Fibroblast of mammary gland (primary cell): ENCODE measurements around the gene EXD3.

Experiments used
- DNase-seq: peaks from one replicate; pipeline ENCODE4 v3.0.0-alpha.2; 2010; ENCODE audit warnings: low read depth
- H3K4me3 ChIP-seq: 2 replicates; pipeline ENCODE4 v1.5.1; 2011; ENCODE audit warnings: low read depth, mild to moderate bottlenecking, low read length, moderate library complexity; ENCODE audit not compliant: control insufficient read depth
- CTCF ChIP-seq: conservative IDR thresholded peaks from 2 replicates; pipeline ENCODE4 v1.5.1; 2011; ENCODE audit warnings: low read depth, low read length, inconsistent platforms; ENCODE audit not compliant: control insufficient read depth, insufficient read depth

EXD3 gene

DNA sequence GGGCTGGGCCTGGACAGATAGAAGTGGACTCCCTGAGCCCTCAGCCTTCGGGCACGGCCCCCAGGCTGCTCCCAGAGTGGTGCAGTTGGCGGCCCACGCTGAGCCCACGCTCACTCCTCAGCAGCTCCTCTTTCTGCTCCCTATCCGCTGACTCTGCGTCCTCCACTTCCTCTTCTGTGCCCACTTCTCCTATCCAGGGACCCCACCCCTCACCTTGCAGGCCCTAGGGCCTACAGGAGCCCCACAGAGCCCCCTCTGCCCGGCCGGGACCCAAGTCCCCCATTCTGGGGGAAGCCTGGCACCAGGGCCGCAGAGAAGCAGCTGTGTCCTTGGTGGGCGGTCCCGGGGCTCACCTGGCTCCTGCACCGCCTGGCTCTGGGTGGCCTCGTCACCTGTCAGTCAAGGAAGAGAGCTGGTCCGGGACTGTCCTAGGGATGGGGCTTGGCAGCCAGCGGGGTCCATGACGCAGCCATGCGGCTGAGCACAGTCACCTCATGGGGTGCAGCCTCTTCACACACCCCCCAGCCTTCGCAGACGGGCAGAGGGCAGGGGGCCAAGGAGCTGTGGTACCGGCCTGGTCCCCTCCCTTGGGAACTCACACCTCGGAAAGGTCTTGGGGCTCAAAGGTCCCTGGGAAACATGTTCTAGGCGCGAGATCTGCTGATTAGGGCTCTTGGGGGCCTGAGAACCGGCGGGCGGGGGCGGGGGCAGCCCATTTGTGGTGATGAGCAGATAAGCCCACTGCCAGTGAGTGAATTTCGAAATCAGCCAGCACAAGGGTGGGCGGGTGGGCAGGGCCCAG, 115.5 kb downstream of the EXD3 start:
- no peak for DNase-seq
- H3K4me3 ChIP-seq, result no peak overlapping the region
- TF ChIP-seq CTCF, result no peak

DNA sequence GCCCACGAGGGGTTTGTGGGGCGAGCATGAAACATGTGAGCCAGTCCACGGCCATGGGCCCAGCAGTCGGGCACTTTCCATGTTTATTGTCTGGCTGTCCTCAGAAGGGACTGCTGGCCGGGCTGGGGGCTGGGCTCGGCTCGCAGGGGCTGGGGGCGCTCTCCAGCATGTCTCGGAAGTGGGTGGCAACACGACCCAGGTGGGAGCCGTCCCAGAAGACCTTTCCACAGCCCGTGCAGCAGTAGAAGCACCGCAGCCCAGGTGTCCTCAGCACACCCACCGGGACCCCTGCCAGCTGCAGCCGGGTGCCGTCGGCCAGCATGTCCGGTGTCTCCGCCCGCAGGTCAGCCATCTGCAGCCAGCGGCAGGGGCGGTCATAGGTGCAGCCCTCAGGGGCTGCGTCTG, 116.1 kb downstream of the EXD3 start:
- TF ChIP-seq CTCF, result no peak
- no peak for DNase-seq
- H3K4me3 ChIP-seq, result no peak overlapping the region

GRCh38 chr9:137306066-137306849, 116.7 kb downstream of the EXD3 start:
- no peak overlapping the region for H3K4me3 ChIP-seq
- DNase-seq, result no peak
- TF ChIP-seq CTCF, result no peak

DNA sequence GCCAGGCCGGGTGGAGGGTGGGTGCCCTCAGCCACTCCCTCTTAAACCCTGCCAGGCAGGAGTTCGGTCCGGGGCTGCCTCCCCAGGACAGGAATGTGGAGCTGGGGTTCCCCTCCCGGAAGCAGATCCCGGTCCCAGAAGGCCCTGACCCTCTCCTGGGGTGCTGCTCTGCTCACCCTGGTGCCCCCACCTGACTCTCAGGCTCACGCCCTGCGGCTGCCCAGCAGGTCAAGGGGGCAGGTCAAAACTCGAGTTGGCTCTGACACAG, 117.2 kb downstream of the EXD3 start:
- no peak for TF ChIP-seq CTCF
- H3K4me3 ChIP-seq, result no peak overlapping the region
- DNase-seq, result no peak

GRCh38 chr9:137305060-137305797, 117.7 kb downstream of the EXD3 start:
- TF ChIP-seq CTCF, result no peak
- peak; percentile 52 for DNase-seq
- H3K4me3 ChIP-seq, result no peak overlapping the region

DNA sequence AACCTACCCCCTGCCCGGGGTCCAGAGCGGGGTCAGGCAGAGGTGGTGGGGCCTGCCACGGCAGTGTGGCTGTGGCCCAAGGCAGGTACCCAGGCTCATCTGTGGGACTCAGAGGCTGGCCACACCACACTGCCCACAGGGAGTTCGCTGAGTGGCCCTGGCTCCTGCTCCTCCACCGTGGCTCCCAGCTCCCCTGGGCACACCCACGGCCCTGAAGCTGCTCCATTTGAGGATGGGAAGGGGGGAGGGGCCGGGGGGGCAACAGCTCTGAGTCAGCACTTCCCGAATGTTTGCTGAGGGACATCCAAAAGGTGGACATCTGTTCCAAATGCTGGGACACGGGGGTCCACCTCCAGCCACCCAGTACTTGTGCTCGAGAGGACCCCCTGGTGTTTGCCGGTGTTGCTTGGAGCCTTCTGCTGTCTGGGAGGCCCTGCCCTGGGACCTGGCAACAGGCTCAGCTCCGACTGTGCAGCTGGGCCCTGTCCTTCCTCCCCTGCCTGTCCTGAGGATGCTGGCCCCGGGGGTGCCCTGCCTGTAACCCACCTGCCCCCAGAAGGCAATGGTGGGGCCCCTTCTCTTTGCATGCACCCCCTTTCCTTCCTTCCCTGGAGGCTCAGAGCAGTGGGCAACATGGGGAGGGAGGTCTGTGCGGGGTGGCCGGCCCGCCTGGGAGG, 118.4 kb downstream of the EXD3 start:
- no peak for DNase-seq
- peak; percentile 6 for TF ChIP-seq CTCF
- no peak overlapping the region for H3K4me3 ChIP-seq
